HG03520 (cell line): ENCODE measurements around the gene OR14A16.

ENCODE experiments used
- ATAC-seq: cut with Tn5 transposase; IDR thresholded peaks from one replicate; pipeline ENCODE4 v1.9.1; 2021; ENCODE audit warnings: mild to moderate bottlenecking, moderate library complexity; ENCODE audit not compliant: unreplicated experiment

Gene OR14A16, protein sequence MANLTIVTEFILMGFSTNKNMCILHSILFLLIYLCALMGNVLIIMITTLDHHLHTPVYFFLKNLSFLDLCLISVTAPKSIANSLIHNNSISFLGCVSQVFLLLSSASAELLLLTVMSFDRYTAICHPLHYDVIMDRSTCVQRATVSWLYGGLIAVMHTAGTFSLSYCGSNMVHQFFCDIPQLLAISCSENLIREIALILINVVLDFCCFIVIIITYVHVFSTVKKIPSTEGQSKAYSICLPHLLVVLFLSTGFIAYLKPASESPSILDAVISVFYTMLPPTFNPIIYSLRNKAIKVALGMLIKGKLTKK

DNA sequence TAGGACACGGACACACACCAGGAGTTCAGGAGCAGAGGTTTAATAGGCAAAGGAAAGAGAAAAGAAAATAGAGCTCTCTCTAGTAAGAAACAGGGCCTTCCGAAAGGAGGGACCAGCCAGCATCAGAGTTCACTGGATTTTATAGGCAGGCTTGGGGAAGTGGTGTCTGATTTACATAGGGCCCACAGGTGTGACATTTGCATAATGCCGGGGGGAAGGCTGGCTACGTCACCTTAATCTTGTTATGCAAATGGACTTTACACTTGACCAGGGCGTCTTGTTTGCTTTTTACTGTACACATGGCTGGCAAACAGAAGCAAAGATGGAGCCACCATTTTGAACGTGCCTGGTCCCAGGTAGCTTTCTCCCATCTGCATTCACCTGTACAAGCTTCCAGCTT is at the start of gene OR14A16:
TSS of gene OR14A16 (minus strand) at position 97 of the 400 bp plus-strand sequence. CDS start 8,390 bp downstream, outside the sequence.
- ATAC-seq: no peak

DNA sequence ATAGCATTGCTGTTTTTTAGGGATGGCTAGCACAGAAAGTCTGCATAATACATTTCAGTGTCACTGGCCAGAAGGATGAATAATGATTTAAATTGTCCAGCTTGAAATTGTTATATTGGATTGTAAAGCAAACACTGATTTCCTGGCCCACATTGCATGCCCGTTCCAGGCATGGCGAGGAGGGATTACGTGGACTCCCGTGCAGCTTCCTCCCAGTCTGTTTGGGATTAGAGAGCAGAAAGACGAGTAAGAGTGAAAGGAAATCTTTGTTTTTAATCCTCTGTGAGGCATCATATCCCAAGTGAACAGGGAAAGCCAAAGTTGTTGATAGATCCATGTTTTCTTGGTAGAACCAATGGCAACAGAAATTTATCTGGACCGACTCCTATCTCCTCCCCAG is 41.5 kb upstream of the OR14A16 start:
- no peak for ATAC-seq

DNA sequence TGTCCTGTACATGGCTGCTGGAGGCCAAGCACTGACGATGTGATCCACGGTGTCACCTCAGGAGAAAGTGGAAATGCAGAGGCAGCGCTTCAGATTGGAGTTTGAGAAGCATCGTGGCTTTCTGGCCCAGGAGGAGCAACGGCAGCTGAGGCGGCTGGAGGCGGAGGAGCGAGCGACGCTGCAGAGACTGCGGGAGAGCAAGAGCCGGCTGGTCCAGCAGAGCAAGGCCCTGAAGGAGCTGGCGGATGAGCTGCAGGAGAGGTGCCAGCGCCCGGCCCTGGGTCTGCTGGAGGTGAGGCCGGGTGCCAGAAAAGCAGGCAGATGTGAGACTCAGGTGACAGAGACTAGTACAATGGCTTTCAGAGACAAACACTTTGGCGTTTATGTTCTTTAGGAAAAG is 40.7 kb upstream of the OR14A16 start:
- no peak for ATAC-seq

DNA sequence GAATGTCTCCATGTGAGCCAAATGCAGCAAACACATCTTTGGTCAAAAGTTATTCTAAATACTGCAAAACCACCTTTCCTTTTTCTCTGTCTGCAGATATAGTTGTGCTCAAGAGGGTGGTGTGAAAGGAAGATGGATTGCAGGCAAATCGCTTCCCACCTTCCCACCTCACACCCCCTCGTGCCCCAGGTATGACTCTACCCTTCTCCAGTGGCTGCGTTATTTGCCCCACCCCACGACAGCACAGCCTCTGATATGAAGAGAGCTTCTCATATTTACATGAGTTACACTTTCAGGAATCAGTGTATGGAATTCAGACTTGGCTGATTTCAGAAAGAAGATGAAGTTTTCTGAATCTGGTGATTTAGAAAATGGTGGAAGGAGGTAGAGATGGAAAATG is 38.8 kb upstream of the OR14A16 start:
- ATAC-seq: no peak

DNA sequence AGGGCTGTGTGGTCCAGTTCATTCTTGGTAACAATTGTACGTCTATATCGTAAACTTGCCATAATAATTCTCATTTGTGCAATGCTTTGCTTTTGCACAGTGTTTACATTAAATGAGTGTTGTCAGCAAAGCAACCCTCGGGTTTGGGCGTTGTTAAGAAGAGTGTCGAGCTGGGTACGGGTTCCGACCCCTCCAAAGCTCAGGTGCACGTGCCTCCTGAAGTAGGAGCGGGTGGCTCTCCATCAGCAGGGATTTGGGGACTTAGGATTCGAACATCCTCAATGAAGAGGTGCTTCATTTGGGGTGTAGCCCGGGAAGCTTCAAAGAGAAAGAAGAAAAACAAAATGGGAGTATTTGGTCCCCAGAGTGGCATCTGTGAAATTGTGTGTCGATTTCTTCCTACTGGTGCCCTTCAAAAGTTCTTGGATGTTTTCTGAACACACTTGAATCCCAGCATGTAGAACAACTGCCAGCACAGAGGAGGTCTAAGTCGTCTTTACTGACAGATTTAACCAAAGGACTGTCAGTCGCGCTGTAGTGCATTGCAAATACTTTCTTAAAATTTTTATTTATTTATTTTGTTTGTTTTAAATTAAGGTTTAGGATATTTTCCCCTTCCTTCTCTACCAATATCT is 34.2 kb upstream of the OR14A16 start:
- no peak for ATAC-seq

DNA sequence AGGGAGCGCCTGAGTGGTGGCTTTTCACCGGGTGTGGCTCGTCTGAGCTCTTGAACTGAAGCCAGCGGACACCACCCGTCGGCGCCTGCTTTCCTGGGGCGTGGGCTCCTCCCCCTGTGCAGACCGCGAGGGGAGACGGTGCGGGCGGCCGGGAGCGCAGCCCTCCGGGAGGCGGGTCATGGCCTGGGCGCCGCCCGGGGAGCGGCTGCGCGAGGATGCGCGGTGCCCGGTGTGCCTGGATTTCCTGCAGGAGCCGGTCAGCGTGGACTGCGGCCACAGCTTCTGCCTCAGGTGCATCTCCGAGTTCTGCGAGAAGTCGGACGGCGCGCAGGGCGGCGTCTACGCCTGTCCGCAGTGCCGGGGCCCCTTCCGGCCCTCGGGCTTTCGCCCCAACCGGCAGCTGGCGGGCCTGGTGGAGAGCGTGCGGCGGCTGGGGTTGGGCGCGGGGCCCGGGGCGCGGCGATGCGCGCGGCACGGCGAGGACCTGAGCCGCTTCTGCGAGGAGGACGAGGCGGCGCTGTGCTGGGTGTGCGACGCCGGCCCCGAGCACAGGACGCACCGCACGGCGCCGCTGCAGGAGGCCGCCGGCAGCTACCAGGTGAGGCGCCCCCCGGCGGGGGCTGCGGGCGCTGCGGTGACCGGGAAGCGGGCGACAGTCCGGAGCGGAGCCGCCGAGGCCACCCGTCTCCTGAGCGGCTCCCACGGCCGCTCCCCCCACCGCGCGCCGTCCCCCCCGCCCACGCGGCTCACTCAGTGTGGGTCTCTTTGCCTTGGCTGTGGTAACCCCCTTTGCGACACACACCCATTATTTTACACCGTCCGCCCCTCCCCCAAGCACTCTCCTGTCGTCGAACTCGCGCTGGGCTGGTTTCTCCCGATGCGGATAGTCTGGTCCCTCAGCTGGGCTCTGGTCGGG is 33.4 kb upstream of the OR14A16 start, which contains the start of gene TRIM58:
TSS of gene TRIM58 (plus strand) at position 119 of the 916 bp plus-strand sequence. CDS start at position 179, 60 bp downstream.
- ATAC-seq: peak; percentile 65

DNA sequence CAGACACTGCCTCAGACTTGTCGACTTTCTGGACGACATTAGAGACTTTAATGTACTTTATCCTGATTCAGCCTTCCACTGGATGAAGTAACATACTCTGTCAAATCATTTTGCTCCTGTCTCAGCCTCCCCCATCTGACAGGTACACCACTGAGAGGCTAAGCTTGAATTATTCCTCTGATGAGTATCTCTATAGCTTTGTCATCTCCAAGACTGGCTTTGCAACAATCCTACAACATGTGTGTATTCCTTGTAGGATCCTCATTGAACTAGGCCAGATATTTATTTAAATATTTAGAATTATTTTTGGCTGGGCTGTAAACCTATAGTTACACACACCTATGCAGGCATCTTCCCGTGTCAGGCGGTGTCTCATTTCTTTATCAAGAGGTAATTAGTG is 32.0 kb upstream of the OR14A16 start:
- no peak for ATAC-seq

DNA sequence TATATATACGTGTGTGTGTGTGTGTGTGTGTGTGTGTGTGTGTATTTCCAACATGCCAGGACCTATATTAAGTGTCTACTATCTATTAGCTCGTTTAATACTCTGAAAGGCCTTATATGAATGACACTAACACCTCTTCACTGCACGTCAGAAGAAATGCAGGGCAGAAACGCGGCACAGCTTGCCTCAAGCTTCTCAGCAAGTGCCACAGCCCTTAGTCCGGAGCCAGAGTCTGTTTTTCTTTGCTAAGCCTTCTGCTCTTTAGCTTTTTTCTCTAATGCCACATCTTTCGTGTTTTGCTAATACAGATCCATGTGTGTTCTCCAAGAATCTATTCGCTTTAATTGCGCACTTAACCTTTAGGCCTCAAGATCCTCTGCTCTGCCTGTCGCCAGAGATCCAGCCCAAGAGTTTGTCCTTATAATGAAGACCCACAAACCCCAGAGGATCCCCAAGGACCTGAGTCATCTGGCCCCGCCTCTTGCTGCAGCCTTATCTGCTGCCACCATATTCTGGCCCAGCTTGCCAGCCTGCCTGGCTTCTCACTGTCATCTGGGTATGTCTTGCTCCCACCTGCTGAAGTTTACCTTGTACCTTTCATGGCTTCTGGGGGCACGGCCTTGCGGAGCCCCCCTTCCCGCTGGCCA is 31.1 kb upstream of the OR14A16 start:
- no peak for ATAC-seq

DNA sequence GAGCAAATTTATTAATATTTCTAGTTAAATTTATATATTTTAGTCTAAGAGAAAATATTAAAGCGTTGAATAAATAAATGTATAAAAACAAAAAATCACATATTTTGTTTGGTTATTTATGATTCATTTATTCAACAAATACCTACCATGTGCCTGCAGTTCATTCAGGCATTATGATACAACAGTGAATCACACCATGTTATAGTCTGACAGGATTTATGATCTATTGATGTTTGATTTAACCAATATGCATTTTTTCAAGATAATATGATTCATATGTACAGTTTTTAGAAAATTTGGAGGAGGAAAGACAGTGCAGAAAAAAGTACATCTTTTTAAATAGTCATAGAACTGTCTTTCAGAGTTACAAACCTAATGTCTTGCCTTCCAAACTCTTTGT is 25.7 kb upstream of the OR14A16 start:
- ATAC-seq: no peak

DNA sequence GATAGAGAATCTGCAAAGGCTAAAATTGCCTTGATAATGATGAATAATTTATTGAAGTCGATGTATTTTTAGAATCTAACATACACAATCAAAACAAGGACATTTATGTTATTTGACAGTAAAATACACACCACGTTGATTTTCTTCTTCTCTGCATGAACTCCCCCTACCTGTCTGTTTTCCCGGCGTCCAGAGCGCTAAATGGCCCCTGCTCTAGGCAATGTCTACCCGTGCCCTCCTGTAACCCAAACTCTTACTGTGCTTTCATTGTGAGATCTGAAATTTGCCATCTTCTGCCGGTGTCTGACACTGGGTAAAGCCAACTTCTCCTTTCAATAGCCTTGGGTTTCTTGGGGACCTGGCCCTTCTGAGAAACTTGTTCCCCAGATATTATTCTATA is 24.4 kb upstream of the OR14A16 start:
- ATAC-seq: no peak

DNA sequence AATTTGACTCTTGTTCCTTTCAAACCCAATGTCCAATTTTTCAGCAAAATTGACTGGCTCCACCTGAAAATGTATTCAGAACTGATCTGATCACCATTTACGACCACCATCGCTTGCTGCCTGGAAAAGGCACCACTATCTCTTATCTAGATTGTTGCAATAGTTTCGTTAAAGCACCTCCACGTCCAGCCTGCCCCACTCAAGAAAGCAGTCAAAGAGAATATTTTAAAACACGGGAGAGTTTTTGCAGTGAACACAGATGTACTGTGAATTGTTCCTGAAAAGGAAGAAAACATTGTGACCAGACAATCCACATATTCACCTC is 21.7 kb upstream of the OR14A16 start:
- ATAC-seq: no peak

DNA sequence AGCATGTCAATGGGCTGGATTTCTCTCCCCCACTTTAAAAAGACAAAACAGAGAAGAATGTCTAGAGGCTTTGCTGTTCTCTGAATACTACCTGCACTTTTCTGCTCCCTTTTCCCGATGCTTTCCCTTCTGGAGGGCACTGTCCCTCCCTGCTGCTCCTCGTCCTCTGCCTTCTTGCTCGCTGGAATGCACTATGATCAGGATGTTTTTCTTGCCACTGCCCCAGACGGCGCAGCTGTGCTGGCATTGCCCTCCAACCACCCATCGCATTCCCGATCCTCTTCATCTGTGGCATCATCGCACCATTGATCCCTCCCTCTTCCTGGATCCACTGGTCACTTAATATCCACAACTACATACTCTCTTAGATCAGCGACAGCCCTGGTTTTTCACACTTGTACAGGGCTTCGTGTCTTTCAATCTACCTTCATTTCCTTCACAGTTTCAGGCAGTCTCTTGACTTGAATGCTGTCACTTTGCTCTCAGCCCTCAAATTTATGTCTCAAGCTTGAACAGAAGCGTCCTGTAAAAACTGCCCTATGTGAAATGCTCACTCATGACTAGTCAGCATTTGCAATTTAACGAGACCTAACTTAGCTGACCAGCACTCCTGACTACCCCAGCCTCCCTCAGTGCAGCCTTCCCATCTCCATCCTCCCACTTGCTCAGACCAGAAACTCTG is 21.2 kb upstream of the OR14A16 start:
- no peak for ATAC-seq

DNA sequence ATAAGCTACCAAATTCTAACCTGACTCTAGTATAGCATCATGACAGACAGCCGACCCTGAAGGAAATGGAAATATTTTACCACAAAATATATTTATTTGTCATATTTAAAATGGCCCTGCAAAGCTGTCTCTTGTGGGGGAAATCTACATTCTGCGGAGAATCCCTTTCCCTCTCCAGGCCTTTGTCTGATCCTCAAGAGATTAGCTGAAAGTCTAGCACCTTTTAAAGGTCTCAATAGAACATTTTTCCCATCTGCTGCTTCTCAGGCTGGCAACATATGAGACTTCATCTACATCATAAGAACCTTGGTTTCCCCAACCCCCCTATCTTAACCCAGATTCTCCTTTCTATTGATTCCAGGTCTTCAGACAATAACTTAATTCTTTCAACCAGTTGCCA is 19.5 kb upstream of the OR14A16 start:
- ATAC-seq: no peak

DNA sequence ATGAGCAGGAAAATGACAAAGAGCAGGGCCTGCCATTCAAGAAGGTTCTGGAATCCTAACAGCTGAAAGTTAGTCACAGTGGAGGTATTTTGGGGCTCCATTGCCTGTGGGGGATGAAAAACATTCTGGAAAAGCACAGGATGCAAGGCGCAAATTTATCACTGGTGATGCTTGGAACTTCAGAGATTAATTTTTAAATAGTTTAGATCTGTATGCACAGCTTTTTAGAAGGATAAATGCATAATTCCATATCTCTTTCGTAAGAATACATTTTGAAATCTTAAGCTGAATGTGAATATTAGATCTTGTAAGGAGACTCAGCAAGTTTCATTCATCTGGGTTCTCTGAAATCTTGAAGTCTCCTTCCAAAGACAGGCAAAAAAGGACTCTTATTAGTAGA is 17.9 kb upstream of the OR14A16 start, which contains the start of gene OR11L1:
TSS of gene OR11L1 (minus strand) at position 101 of the 400 bp plus-strand sequence. CDS start at position 101, 0 bp downstream.
- no peak for ATAC-seq

DNA sequence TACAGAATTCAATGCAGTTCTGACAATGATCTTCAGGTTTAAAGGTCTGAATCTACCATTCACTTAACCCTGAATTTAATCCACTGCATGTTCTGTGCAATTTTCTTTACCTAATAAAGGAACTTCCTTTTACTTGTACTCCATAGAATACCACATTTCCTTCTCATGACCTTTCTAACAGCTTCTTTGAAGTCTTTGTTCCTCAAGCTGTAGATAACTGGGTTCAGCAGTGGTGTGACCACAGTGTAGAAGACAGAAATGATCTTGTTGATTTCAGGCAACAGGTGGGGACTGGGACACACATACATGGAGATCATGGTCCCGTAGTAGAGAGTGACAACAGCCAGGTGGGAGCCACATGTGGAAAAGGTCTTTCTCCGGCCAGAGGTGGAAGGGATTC is 16.9 kb upstream of the OR14A16 start:
- no peak for ATAC-seq

DNA sequence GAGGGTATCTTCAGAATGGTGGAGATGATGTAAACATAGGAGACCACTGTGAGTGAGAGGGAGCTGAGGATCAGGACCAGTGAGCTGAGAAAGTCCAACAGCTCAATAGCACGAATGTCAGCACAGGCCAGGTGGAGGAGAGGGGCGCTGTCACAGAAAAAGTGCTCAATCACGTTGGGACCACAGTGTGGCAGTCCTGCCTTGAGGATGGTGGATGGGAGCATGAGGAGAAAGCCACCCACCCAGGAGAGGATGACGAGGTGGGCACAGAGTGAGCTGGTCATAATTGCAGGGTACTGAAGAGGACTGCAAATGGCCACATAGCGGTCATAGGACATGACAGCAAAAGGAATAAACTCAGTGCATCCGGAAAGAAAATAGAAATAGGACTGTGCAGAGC is 9.7 kb upstream of the OR14A16 start:
- no peak for ATAC-seq

DNA sequence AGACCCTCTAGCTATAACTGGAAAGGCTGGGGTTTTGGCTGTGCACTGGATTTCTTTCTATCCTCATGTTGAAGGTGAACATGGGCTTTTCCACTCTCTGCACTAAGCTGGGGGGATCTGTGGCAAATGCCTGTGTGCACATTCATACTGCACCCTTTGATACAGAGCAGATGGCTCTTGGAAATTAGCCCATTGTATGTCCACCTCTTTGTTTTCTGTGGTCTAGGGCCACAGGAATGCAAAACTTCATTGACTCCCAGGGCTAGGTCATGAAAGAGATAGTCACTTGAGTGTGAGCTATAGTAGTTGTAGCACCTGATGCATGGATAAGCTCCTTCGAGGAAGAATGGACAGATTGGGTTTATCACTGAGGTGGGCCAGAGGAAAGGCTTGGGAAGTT is 5.7 kb upstream of the OR14A16 start:
- ATAC-seq: no peak

DNA sequence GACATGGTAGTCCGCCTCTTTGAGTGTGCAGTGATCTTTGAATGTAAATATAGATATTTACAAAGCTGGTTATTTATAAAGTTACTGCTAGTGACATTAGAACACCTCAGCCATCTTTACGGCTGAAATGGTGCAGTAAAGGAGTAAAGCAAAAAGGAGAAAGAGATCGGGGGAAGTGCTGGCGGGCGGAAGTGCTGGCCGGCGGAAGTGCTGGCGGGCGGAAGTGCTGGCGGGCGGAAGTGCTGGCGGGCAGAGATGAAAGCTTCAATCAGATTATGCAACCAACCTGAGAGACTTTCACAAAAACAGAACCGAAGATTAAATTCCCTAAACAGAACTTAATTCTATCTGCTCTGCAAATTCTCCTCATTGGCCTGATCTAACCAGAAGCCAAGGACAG is 1.4 kb upstream of the OR14A16 start:
- ATAC-seq: no peak

DNA sequence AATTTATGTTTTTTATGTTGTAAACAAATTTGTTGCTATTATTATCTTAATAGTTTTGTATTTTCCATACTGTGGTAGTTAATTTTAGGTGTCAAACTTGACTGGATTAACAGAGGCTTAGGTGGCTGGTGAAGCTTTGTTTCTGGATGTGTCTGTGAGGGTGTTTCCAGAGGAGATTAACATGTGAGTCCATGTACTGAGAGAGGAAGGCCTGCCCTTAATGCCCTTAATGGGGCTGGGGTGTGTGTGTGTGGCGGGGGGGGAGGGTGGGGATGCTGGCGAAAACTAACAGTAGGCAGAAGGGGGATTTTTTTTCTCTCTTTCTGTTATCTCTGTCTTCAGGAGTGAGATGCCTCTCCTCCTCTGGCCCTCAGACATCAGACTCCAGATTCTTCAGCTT is 1.9 kb downstream of the OR14A16 start:
- ATAC-seq: no peak

DNA sequence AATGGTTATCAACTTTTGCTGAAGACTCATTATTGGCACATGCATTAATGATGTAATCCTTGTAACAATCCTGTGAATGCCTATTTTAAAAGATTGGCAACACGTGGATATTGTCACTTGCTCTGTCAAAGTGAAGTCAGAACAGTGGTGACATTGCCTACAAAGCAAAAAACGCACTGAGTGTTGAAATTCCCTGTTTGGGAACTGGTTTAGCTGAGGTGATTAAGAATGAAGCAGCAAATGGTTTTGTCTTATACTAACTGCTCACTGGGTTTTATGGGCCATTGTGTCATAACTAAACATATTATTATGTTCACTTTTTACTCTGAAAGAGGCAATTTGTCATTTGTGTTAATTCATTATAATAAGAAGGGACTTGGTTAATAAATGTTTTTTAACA is 11.3 kb downstream of the OR14A16 start:
- no peak for ATAC-seq

DNA sequence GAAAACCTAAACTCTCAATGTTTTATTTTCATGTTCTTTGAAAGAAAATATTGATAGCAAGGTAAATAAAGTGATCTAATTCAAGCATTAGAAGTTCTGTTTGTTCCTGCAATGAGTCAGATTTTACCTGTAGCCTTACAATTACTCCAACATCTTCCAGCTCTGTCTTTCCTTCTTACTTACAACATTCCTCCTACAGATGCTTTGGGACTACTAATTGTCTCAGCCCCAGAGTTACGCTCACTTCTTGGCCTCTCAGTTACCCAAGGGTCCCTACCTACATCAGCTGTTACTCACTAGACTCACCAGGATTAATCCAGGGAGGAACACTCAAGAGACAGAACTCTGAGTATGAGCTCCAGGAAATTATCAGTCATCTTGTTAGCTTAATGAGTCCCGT is 26.4 kb downstream of the OR14A16 start:
- no peak for ATAC-seq
